Suprapubic skin (tissue), 2 donors: ENCODE measurements around the gene DEGS2.

Experiments used
- EP300 ChIP-seq: sonication (generic); formaldehyde crosslinking; IDR thresholded peaks from one replicate; pipeline ENCODE4 v1.6.1; 2017; ENCODE audit warnings: antibody characterized with exemption
- POLR2A ChIP-seq, 2 donors: fragments of 450-650 bp; IDR thresholded peaks; one replicate each; pipeline ENCODE4 v1.6.1; 2017; ENCODE audit warnings: antibody characterized with exemption in 2 of 2, mild to moderate bottlenecking in 2 of 2, moderate library complexity in 2 of 2

GRCh38 chr14:100098171-100098570, 61.3 kb downstream of the DEGS2 start:
- no peak for TF ChIP-seq POLR2A (IDR thresholded peaks at IDR 0.05)
- TF ChIP-seq EP300 = no peak
